NCI-H2029 (cell line): ENCODE measurements around the gene RECQL5.
"Not testable (repeated sequence)": the region's sequence is repeated elsewhere in the genome, so short reads cannot be mapped to it uniquely, and the experiment has no call there.

Source experiments
- DNase-seq: peaks from one replicate; lab custom pipeline; 2025; lab: John Stamatoyannopoulos, UW

RECQL5 gene

DNA sequence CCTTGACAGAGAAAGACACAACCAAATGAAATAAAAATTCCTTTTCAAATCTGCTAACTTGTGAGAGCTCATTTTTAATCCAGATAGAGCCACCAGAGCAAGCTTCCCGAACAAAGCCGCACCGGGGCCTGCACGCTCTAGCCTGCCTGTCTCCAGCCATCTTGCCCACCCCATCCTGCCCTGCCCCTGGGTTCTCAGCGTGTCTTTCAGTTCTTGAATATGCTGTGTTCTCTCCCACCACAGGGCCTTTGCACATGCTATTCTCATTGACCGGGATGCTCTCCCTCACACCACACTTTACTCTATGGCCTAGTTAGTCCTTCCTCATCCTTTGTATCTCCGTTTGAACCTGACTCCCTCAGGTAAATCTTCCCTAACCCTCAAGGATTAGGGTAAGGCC lies 19.0 kb downstream of the RECQL5 start:
- no peak for DNase-seq

DNA sequence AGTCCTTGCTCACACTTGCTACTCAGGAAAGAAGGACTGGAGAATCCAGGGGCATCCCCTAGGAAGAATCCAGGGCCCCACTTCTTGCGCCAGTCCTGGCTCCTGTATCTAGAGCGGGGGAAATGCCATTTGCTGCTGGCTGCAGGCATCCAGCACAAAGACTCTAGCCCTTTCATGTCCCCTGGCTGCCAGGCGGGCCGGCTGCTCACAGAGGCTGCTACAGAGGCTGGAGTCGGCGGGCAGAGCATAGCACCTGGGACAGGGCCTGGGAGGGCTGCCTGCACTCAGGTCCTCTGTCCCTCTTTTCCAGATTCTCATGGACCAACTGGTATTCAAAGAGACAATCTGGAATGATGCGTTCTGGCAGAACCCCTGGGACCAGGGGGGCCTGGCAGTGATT lies 19.9 kb downstream of the RECQL5 start:
- DNase-seq: no peak

DNA sequence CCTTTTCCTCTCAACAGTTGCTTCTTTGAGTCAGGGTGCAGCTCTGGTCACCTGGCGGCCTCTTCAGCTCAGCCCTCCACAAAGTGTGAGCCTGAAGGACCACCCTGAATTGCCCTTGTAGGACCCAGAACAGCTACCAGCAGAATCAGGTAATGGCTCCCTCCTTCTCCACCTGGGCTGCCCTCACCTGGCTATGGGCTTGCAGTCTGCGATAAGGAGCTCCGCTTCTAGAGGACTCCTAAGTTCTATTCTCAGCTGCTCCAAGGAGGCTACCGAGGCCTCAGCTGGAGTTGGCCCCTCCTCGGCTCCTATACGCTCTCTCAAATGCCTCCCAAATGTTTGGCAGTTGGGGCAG lies 20.3 kb downstream of the RECQL5 start:
- no peak for DNase-seq

DNA sequence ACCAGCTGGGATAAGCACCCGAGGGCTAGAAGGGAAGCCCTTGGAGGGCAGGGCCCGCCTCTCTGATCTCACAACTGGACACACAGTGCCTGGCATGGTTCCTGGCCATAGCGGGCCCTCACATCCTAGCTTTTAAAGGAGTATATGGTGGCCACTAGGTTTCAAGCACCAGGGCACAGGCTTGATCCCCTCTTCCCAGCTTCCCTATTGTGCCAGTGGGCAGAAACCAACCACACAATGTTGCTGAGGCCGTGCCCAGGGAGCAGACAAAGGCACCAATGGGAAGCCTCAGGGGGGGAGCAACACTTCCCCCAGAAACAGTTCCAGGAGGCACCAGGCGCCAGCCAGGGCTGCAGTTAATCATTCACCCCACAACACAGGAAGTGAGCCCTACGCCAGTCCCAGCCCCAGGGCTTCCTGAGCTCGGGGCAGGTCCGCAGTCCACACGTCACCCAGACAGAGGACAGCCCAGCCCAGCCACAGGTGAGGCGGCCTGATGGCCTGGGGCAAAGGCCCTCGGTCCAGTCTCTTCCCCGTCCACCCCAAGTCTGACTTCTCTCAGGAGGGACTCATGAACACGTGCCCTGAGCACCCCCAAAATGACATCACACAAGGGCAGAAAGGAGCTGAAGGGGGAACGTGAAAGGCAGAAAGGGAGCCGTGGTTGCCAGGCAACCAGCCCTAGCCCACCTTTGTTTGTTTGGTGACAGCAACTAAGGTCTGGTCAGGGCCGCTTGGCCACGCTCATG lies 20.9 kb downstream of the RECQL5 start:
- DNase-seq: no peak

DNA sequence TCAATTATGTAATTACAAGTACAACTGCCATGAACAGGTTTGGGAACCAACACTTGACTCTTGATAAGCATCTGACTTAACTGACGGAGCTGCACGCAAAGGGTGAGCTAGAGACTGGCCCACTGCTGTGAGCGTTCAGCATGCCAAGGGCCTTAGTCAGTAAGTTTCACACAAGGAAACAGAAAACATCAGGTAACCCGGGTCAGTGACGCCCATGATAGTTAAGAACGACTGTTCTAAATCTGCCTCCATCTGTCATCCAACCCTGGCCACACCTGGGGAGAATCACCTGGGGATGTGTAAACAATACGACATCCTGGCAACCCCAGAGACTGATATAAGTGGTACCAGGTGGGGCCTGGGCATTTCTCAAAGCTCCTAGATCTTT lies 21.5 kb downstream of the RECQL5 start:
- DNase-seq: no peak

DNA sequence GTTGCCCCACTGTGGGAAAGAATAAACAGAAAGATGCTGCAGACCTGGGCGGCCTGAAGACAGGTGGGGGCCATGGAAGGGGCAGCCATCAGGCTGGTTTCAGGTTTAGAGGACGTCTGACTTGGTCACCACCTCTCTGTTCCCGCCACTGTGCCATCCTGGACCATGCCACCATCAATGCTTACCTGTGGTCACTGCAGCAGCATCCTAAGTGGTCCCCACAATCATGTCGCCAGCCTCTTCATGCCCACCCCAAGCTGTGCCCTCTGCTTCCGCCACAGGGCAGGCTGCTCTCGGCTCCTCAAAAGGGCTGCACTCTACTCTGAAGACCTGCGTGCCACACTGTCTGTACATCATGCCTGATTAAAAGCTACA lies 23.3 kb downstream of the RECQL5 start:
- no peak for DNase-seq

DNA sequence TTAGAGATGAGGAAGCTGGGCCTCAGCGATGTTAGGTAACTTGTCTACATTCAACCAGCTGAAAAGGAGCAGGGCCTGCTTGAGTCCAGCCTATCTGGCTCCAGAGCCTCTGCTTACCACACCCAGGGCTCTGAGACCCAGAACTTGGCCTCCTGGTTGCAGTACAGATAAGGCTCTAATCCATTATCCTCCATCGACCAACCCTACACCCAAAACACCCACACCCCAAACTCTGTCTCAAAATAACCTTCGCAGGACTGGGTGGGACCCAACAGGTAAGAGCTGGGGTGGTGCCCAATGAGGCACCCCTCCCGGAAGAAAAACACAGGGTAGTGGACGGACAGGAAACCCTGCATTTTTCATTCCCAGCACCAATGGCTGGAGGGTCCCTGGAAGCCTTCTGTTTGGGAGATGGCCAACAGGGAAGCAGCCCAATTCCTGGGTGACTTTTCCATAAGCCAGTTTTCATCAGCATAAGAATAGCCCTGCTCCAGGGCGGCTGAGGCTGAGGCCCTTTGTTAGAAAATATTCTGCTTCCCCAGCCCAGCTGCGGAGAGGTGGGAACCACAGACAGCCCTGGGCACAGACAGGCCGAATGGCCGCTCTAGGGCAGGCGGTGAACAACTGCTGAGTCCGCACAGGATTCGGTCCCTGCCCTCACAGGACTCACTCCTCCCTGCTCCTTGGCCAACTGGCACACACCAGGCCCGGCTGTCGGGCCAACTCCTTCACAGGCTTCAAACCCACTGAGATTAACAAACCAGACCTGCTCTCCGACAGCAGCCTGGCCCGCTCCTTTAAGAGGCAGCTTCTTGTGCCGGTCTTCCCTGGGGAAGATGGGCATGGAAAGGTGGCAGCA lies 23.9 kb downstream of the RECQL5 start:
- no peak for DNase-seq

DNA sequence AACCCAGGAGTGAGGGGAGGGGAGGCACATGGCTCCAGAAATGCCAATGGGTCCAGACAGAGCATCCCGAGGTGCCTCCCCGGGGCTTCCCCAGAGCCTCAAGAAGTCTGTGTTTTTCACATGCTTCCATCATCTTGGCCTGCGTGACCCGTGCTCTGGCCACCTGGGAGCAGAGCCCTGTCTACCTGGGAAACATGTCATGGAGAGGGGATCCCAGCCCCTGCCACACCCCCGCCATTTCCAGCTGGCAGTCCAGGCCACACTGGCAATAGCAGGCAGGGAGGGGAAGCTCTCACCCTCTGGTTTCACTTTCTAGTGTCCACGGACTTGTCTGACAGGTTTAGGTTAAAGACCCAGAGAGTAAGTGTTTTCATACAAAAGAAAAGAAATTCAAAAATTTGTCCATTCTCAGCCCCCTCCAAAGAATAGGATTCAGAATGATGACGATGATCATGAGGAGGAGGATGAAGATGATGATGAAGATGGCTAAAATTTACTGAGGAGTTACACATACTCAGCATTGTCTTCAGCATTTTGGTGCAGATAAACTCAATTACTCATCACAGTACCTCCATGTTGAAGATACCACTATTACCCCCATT lies 24.7 kb downstream of the RECQL5 start:
- DNase-seq: no peak

DNA sequence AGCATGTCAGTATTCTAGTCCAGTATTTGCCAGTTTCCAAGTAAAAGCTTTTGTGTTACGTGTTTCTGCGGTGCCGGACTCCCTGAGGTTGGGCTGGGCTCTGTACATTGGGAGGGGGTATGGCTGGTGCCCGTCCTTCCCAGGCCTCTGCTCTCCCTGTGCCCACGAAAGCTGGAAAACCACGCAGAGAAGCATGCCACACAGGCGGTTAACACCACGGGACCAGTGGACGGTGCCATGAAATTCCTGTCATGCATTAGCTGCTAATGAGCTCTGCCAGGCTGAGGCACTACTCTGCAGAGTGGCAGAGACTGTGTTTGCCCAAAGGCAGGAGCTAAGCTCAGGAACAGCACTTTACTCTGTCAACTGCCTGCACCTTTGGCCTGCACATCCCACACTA lies 25.6 kb downstream of the RECQL5 start:
- no peak for DNase-seq

DNA sequence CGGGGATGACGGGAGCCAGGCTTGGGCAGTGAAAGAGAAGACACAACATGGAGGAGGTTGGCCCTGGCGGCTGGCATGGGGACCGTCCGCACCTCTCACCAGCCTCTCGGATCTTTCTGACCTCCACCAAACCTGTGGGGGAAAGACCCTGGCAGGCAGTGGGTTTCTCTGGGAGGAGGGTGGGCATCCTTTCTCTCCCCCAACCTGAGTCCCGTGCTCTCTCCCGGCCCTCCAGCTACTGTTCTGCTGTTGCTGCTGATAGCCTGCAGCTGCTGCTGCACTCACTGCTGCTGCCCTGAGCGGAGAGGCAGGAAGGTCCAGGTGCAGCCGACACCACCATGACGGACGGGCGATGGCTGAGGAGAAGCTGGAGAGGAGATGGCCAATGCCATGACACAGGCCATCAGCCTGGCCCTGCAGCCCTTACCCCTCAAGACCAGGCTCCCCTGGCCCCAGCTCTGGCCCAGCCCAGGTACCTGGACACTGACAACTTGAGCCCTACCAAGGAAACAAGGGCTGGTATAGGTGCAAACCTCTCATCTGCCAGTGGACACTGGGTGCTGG lies 26.3 kb downstream of the RECQL5 start:
- no peak for DNase-seq

DNA sequence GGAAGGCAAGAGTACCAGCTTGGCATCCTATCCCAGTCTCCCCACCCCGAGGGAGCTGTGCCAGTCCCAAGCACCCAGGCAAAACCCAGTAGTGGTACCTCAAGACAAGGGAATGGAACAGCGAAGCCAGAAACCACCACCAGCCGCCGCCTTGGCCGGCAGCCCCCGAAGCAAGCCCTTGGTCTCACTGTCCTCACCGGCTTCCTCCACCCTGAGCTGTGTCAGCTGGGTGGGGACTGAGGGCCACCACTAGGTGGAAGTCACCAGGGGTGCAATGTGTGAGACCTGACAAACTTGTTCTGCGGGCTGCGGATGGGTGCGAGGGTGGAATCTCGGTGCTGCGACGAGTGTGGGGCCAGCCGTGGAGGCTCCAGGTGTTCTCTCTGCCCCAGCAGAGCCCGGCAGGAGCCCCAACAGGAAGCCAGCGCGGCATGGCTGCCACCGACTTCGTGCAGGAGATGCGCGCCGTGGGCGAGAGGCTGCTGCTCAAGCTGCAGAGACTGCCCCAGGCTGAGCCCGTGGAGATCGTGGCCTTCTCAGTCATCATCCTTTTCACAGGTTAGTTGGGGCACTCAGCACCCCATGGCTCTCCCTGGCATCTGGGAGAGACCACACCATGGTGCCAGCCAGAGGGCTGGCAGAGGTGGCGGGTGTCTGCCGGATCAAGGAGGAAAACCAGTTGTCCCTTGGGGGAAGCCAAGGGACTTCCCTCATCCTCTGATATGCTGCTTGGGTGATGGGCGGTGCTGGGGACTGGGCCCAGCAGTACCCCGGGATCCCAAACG lies 27.0 kb downstream of the RECQL5 start:
- DNase-seq: no peak

DNA sequence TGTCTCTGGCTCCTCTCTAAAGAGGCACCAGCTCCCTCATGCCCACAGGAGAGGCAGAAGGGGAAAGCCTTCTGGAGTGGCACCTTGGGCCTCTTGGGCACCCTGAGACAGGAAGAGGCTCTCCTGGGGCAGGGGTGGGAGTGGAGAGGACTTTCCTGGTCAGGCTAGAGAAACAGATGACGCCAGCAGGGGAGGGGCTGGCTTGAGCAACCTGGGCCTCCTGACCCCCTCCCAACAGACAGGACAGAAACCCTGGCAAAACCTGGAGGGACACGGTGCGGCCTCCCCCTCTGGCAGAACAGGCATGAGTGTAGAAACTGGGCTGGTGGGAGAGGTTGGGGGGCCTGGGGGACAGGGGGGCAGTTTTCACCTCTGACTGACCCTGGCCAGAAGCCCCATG lies 27.6 kb downstream of the RECQL5 start:
- no peak for DNase-seq

DNA sequence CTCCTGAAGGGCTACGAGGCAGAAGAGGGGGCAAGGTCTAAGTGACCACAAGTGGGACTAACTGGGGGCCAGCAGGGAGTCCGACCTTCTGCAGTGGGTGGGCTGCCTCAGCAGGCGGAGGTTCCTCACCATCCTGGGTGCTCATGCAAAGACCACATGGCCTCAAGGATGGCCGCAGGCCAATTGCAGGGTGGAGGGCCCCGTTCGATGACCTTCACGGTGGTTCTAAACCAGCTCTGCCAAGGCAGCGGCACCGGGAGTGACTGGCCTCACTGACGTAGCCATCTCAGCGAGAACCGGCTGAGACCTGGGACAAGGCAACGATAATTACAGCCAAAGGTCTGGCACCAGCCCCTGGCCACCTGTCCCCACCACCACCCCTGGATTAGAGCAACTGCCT lies 28.1 kb downstream of the RECQL5 start:
- no peak for DNase-seq

DNA sequence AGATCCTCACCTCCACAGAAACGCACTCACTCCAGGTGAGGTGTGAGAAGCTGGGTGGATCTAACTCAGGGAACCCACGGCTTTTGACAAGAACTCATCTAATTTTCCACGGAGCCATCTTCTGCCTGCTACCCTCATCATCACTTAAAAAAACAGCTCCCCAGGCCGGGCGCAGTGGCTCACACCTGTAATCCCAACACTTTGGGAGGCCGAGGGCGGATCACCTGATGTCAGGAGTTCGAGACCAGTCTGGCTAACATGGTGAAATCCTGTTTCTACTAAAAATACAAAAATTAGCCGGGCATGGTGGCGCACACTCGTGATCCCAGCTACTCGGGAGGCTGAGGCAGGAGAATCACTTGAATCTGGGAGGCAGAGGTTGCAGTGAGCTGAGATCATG lies 28.9 kb downstream of the RECQL5 start:
- not testable (repeated sequence) for DNase-seq

DNA sequence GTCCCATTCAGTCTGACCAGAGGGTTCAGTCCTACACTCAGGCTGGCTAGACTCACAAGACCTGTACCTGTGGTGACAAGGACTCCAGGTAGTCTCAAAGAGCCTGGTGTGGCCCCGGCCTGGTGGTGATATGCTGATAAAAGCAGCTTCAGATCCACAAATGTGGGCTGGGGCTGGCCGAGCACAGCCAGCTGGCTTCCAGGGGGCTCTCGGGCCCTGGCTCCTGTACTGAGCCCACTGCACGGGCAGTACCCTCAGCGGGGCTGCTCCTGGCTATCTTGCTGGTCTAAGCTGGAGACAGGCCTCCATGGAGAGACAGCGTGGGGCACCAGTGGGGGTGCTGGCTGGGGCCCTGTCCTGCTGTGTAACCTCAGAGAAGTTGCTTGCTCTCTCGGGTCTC lies 29.4 kb downstream of the RECQL5 start:
- DNase-seq: no peak

DNA sequence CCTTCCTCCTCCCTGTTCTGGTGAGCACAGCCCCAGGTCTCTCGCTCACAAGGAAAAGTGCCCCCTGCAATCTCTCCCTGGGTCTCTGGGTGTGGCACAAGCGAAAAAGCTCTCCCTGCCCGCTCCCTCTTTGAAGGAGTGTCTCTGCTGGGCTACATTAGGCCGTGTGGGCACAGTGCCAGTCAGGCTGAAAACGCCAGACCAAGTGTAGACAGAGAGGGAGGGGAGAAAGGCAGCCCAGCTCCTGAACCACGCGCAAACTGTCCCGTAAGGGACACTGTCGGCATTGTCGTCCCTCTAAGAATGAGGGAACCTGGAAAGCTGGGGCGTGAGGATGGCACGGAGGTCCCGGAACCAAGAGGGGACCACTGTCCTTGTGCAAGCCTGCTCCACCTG lies 29.8 kb downstream of the RECQL5 start:
- no peak for DNase-seq

DNA sequence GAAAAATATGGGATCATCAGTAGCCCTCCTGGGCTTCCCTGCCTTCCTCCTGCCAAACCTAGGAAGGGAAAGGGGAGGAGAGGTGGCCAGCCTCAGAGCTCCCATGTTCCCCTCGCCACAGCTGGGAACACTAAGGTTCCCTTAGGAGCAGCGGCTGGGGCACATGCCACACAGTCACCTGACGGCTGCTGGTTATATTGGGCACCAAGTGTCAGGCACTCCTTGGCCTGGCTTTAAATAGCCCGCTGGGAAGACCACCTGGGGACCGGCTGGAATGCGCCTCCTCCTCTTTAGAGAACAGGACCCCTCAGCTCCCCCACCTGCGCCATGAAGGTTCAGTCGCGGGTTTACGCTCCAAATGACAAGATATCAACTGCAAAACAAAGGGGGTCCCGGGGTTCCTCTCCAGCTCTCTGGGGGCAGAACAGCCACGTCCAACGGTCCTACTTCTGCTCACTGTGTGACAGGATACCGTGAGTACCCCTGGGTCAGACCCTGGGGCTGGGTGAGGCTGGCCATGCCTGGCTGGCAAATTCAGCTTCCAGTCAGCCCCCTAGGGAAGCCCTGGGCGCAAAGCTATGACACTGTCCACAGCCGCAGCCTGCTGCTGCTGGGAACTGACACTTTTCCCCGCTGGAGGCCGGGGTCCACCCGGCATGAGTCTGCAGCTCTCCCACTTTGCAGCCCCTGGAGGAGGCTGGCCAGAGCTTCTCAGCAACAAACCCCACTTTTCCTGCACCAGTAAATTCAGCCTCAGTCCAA lies 30.4 kb downstream of the RECQL5 start:
- DNase-seq: no peak

DNA sequence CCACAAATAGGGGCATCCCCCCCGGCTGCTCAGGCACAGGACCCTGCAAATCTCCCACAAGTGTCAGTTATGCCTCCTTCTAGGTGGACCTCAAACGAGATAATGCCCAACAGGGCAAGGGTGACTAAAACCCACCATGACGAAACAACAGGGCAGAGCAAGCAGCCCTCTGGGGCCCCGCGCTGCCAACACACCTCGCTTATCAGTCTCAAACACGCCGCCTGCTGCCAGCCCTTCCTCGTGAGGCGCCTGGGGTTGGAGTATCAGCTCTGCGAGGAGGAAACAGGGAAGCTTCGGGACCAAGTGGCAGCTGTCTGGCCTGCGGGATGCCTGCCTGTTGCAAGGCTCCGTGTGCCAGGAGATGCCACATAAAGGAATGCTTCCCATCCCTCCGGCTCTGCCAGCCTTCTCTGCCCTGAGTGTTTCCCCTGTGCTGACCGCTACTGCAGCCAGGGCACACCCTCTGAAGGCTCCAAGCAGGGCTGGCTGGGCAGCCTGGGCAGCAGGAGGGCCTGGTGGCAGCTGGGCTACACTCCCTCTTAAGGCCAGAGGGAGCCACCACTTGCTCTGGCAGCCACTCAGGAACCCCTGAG lies 31.2 kb downstream of the RECQL5 start:
- no peak for DNase-seq

DNA sequence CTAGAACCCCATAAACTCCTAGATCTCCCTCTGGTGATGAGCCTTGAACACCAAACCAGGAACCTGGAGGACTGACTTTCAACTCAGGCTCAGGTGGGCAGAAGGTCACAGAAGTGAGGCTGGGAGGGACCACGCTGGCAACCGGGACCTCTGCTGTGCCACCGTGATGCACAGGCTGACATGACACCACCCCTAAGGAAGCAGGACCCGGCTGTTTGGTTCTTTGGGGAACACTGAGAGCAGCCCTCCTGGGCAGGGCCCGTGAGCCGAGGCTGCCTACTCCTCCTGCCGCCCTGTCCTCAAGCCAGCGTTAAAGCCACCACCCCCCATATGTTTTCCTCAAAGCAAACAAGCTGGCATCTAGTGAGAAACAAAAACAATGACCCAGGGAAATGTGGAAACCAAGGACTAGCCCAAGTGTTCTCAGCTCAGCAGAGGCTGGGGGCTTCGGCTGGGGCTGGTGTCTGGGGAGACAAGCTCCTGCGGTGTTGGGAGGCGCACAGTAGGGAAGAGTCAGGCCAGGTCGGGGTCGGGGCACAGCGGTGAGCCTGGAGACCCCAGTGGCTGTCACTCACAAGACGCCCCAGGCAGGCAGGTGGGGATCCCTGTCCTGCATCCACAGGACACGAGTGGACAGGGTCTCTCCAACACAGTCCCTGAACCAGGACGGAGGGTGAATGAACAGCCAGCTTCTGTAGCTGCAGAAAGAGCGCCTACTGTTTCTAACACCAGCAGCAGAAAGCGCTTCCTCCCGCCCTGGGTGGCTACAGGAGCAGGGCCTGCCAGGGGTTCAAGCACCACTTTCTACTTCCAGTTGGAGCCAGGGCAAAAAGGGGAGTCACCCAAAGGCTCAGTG lies 32.0 kb downstream of the RECQL5 start:
- no peak for DNase-seq

DNA sequence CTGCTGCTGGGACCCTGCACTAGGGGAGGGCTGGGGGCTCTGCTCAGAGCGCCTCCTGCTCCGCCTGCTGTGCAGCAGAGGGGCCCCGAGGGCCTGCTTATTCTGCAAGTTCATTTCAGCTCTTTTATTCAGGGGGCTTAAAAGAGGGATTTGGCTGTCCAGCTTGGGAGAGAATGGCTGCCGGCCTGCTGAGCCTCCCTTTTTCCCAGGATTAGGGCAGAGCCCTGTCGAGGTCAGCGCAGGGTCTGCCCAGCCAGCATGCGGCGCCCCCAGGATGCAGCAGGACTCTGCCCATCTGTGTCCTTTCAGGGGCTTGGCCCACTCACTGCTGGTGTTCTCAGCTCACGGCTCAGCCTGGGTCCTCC lies 32.6 kb downstream of the RECQL5 start:
- no peak for DNase-seq
